Tibial nerve (tissue), 4 donors: ENCODE data around the gene ZNF260.

Experiments used
- CTCF ChIP-seq, 5 experiments: fragments of 200-600 bp in 3 of 5; fragments of 450-650 bp in 2 of 5; sonication (generic) in 3 of 5; IDR thresholded peaks; one replicate each; pipeline ENCODE4 v1.5.1; 2016 to 2019; ENCODE audit warnings: antibody characterized with exemption in 5 of 5, mild to moderate bottlenecking in 3 of 5, moderate library complexity in 2 of 5
- EP300 ChIP-seq, 2 donors: sonication (generic); formaldehyde crosslinking; IDR thresholded peaks; one replicate each; pipeline ENCODE4 v1.6.1; 2017; ENCODE audit warnings: antibody characterized with exemption in 2 of 2, mild to moderate bottlenecking in 1 of 2
- POLR2A ChIP-seq, 2 donors: fragments of 450-650 bp; IDR thresholded peaks; one replicate each; pipeline ENCODE4 v1.6.1; 2017; ENCODE audit warnings: antibody characterized with exemption in 2 of 2, mild to moderate bottlenecking in 2 of 2, moderate library complexity in 2 of 2

- TF ChIP-seq CTCF (IDR thresholded peaks at IDR 0.05) (no peak), POLR2A (IDR thresholded peaks at IDR 0.05) (no peak), EP300 (IDR thresholded peaks at IDR 0.05) (no peak)
Observed at GRCh38 chr19:36514012-36514612, 14.0 kb downstream of the ZNF260 start.
